IMR-90 (cell line): Measurements from ENCODE around the gene STARD10. TPM values are rescaled to one million over a fixed set of nuclear protein-coding genes. Genes with fewer than 3 reads are reported as not detected.

Experiments
- ATAC-seq: fragments of 200-7000 bp; cut with Tn5 transposase; 2 replicates; pipeline ENCODE4 v1.9.1; 2020; ENCODE audit warnings: low read depth, mild to moderate bottlenecking, moderate library complexity
- BruUV-seq: library from RNA; stranded (reverse); fragments of 400-500 nt; replicated peaks from 2 replicates; lab custom pipeline; 2021; lab: Mats Ljungman, UMichigan
- CTCF ChIA-PET: fragments of 300-600 bp; formaldehyde crosslinking; extraction: SDS; loops from one replicate; lab custom pipeline; 2021; ENCODE audit warnings: antibody characterized with exemption; lab: Yijun Ruan, JAX
- POLR2A ChIA-PET: fragments of 300-600 bp; sonication (Branson Sonifier 250); formaldehyde crosslinking; loops from one replicate; lab custom pipeline; 2022; ENCODE audit warnings: antibody characterized with exemption; ENCODE audit not compliant: unreplicated experiment; lab: Charles Lee
- DNase-seq: peaks from one replicate; pipeline ENCODE4 v3.0.0; 2013
- H2AFZ ChIP-seq: replicated peaks from 2 replicates; pipeline ENCODE3; 2013; ENCODE audit warnings: low read length, mild to moderate bottlenecking; ENCODE audit not compliant: poor library complexity
- H2AK5ac ChIP-seq: 2 replicates; pipeline ENCODE4 v1.6.1; 2013; ENCODE audit warnings: low read depth, low read length, inconsistent platforms
- H2AK9ac ChIP-seq: replicated peaks from 2 replicates; pipeline ENCODE3; 2013; ENCODE audit warnings: mild to moderate bottlenecking, low read depth, low read length, moderate library complexity; ENCODE audit not compliant: poor library complexity
- H2BK120ac ChIP-seq: 2 replicates; pipeline ENCODE4 v1.6.1; 2013; ENCODE audit warnings: low read depth, low read length, inconsistent platforms
- H2BK15ac ChIP-seq: 3 replicates; pipeline ENCODE4 v1.6.1; 2013; ENCODE audit warnings: low read depth, low read length, inconsistent platforms
- H2BK20ac ChIP-seq: 2 replicates; pipeline ENCODE4 v1.6.1; 2013; ENCODE audit warnings: low read depth, mild to moderate bottlenecking, inconsistent platforms, low read length, moderate library complexity
- H2BK5ac ChIP-seq: 2 replicates; pipeline ENCODE4 v1.6.1; 2013; ENCODE audit warnings: mild to moderate bottlenecking, low read depth, low read length, inconsistent platforms; ENCODE audit not compliant: poor library complexity, severe bottlenecking
- H3K14ac ChIP-seq: replicated peaks from 2 replicates; pipeline ENCODE4 v1.6.1; 2013; ENCODE audit warnings: low read depth, low read length, inconsistent platforms
- H3K18ac ChIP-seq: 2 replicates; pipeline ENCODE4 v1.6.1; 2013; ENCODE audit warnings: low read depth, low read length, control low read depth
- H3K23ac ChIP-seq: 2 replicates; pipeline ENCODE4 v1.6.1; 2013; ENCODE audit warnings: low read depth, low read length, inconsistent platforms
- H3K27ac ChIP-seq: 2 replicates; pipeline ENCODE4 v1.5.1; 2013; ENCODE audit warnings: mild to moderate bottlenecking, control low read depth, low read length; ENCODE audit not compliant: insufficient read depth
- H3K27me3 ChIP-seq: 2 replicates; pipeline ENCODE4 v1.6.1; 2013; ENCODE audit warnings: low read length; ENCODE audit not compliant: control insufficient read depth, insufficient read depth
- H3K36me3 ChIP-seq: 2 replicates; pipeline ENCODE4 v1.6.1; 2013; ENCODE audit warnings: low read length, mixed read lengths; ENCODE audit not compliant: control insufficient read depth, insufficient read depth
- H3K4ac ChIP-seq: 2 replicates; pipeline ENCODE4 v1.6.1; 2013; ENCODE audit warnings: low read depth, low read length, inconsistent platforms
- H3K4me1 ChIP-seq: 2 replicates; pipeline ENCODE4 v1.6.1; 2013; ENCODE audit warnings: low read length, mixed read lengths; ENCODE audit not compliant: control insufficient read depth, insufficient read depth
- H3K4me2 ChIP-seq: 2 replicates; pipeline ENCODE4 v1.6.1; 2013; ENCODE audit warnings: low read depth, mild to moderate bottlenecking, control low read depth, low read length, moderate library complexity
- H3K4me3 ChIP-seq: 2 replicates; pipeline ENCODE4 v1.5.1; 2013; ENCODE audit warnings: low read depth, mild to moderate bottlenecking, control low read depth, low read length, moderate library complexity; ENCODE audit not compliant: insufficient read depth
- H3K56ac ChIP-seq: 2 replicates; pipeline ENCODE4 v1.6.1; 2013; ENCODE audit warnings: low read length, inconsistent platforms; ENCODE audit not compliant: insufficient read depth; ENCODE audit errors: extremely low read depth
- H3K79me1 ChIP-seq, 2 experiments: 2 replicates each; pipeline ENCODE4 v1.6.1; 2013; ENCODE audit warnings: low read length in 2 of 2, inconsistent platforms in 1 of 2, low read depth in 1 of 2
- H3K9ac ChIP-seq: 2 replicates; pipeline ENCODE4 v1.6.1; 2013; ENCODE audit warnings: low read depth, low read length, control low read depth
- H3K9me1 ChIP-seq: 2 replicates; pipeline ENCODE4 v1.6.1; 2013; ENCODE audit warnings: low read length, inconsistent platforms; ENCODE audit not compliant: insufficient read depth
- H3K9me3 ChIP-seq: 2 replicates; pipeline ENCODE4 v1.6.1; 2013; ENCODE audit warnings: low read length; ENCODE audit not compliant: control insufficient read depth, insufficient read depth
- H4K20me1 ChIP-seq: 2 replicates; pipeline ENCODE4 v1.6.1; 2013; ENCODE audit warnings: low read length, inconsistent platforms; ENCODE audit not compliant: insufficient read depth
- H4K5ac ChIP-seq: 2 replicates; pipeline ENCODE4 v1.6.1; 2013; ENCODE audit warnings: mild to moderate bottlenecking, low read depth, low read length, control low read depth
- H4K8ac ChIP-seq, 2 experiments: 2 replicates each; pipeline ENCODE4 v1.6.1; 2013; ENCODE audit warnings: low read depth in 2 of 2, low read length in 2 of 2, control low read depth in 1 of 2, inconsistent platforms in 1 of 2
- H4K91ac ChIP-seq: 2 replicates; pipeline ENCODE4 v1.6.1; 2013; ENCODE audit warnings: low read depth, low read length, inconsistent platforms; ENCODE audit not compliant: insufficient read depth
- BHLHE40 ChIP-seq: fragments of 150-350 bp; IDR thresholded peaks from 2 replicates; pipeline ENCODE4 v1.6.1; 2016; ENCODE audit warnings: mild to moderate bottlenecking, low read depth, low read length
- CEBPB ChIP-seq: IDR thresholded peaks from 2 replicates; pipeline ENCODE4 v1.6.1; 2012; ENCODE audit warnings: low read depth, low read length, improper control_type of control experiment
- CHD1 ChIP-seq: IDR thresholded peaks from 2 replicates; pipeline ENCODE4 v1.6.1; 2012; ENCODE audit warnings: low read depth, low read length, improper control_type of control experiment
- MAFK ChIP-seq: IDR thresholded peaks from 2 replicates; pipeline ENCODE4 v1.6.1; 2012; ENCODE audit warnings: low read depth, low read length, improper control_type of control experiment
- MAZ ChIP-seq: IDR thresholded peaks from 2 replicates; pipeline ENCODE4 v1.6.1; 2012; ENCODE audit warnings: low read depth, mild to moderate bottlenecking, low read length, improper control_type of control experiment, moderate library complexity, borderline replicate concordance
- MXI1 ChIP-seq: IDR thresholded peaks from 2 replicates; pipeline ENCODE4 v1.6.1; 2012; ENCODE audit warnings: low read depth, mild to moderate bottlenecking, low read length, moderate library complexity, borderline replicate concordance
- NFE2L2 ChIP-seq: fragments of 150-350 bp; IDR thresholded peaks from 2 replicates; pipeline ENCODE4 v1.6.1; 2016; ENCODE audit warnings: low read depth, mild to moderate bottlenecking, low read length
- RCOR1 ChIP-seq: IDR thresholded peaks from 2 replicates; pipeline ENCODE4 v1.6.1; 2012; ENCODE audit warnings: mild to moderate bottlenecking, low read length, improper control_type of control experiment; ENCODE audit not compliant: insufficient replicate concordance
- SMC3 ChIP-seq: fragments of 150-350 bp; IDR thresholded peaks from 2 replicates; pipeline ENCODE4 v1.6.1; 2016; ENCODE audit warnings: low read depth, mild to moderate bottlenecking, antibody characterized with exemption, low read length, moderate library complexity
- WGBS, 2 experiments: methylation state at CpG; one replicate each; pipeline versions ENCODE4 v1.1.5 to v1.1.7; 2013; ENCODE audit warnings: missing lambda C conversion rate in 2 of 2; ENCODE audit not compliant: insufficient read length in 1 of 2; ENCODE audit errors: extremely low coverage in 2 of 2; 5-methylcytosine and 5-hydroxymethylcytosine counted together
- dilution Hi-C: fragments of 300-500 bp; cut with HindIII; formaldehyde crosslinking; loops from one replicate; pipeline ENCODE4 v1.14.3; 2018; ENCODE audit warnings: low sequenced_read_pairs; ENCODE audit not compliant: unreplicated experiment
- in situ Hi-C: fragments of 300-500 bp; cut with MboI; formaldehyde crosslinking; loops from 3 replicates; pipeline ENCODE4 v1.14.3; 2019; ENCODE audit warnings: low sequenced_read_pairs, inconsistent platforms, mixed read lengths
- intact Hi-C: fragments of 100-400 bp; cut with micrococcal nuclease; formaldehyde crosslinking; loops from 2 replicates; pipeline ENCODE4 v1.10.0; 2022
- polyA plus RNA-seq, 3 experiments: library from polyadenylated mRNA; depleted of rRNA; stranded (reverse); fragments of >200 nt; gene quantifications; 2 replicates each; pipeline ENCODE4 v1.2.3, GENCODE V29; 2012; ENCODE audit warnings: low replicate concordance in 1 of 3
- total RNA-seq: library from RNA; depleted of rRNA; stranded (reverse); fragments of >200 nt; gene quantifications from 2 replicates; pipeline ENCODE4 v1.2.3, GENCODE V29; 2012
- TF ChIP-seq, protein P1 (sequence below): fragments of 150-350 bp; IDR thresholded peaks from 2 replicates; pipeline ENCODE4 v1.6.1; 2017; ENCODE audit warnings: mild to moderate bottlenecking, antibody characterized with exemption, low read length, low read depth

STARD10 gene
- total and polyA plus RNA-seq, 2 of the 4 experiments (the other 2 are of a cell fraction) = 23.8 to 37.4 TPM

DNA sequence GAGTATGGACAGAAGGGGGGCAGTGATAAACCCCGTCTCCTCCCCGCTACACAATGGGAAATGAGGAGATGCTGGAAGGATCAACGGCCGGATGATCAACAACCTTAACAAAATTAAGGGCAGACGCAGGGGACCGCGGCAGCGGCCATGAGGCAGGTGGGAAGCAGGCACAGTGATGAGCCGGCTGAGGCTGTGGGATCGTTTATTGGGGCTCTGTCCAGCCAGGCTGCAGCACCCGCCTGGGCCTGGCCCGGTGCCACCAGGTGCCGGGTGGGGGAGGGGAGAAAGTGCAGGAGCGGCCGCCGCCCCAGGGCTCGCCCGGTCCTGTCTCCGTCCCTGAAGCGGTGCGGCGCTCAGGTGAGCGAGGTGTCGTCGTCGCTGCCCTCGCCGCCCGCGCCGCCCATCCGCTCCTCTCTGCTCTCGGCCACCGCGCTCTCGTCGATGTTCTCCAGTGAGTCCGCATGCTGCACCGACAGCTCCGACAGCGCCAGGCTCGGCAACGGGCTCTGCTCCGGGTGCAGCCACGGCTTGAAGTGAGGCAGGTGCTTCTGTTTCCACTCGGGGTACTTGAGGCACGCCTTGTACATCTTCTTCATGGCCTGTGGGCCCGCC is 39.2 kb downstream of the STARD10 start:
- H3K4me1 ChIP-seq = peaks cover 18% of the 10 kb centered on the region
- TF ChIP-seq MXI1 (no peak), NFE2L2 (no peak), MAFK (no peak), BHLHE40 (no peak), RCOR1 (no peak), CHD1 (no peak), MAZ (no peak), SMC3 (no peak), CEBPB (no peak)
- TF ChIP-seq, protein P1, sequence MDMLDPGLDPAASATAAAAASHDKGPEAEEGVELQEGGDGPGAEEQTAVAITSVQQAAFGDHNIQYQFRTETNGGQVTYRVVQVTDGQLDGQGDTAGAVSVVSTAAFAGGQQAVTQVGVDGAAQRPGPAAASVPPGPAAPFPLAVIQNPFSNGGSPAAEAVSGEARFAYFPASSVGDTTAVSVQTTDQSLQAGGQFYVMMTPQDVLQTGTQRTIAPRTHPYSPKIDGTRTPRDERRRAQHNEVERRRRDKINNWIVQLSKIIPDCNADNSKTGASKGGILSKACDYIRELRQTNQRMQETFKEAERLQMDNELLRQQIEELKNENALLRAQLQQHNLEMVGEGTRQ = no peak
- H3K9me3 ChIP-seq = no peaks in the 10 kb centered on the region
- dilution Hi-C loops (no loop called here), intact Hi-C loops (loop anchor here (5.0 kb wide), 1 partner anchor 58 kb away; the partner anchor contains the start of gene ATG16L2), in situ Hi-C loops (no loop called here)
- ChIA-PET POLR2A (no interaction called here), CTCF (no interaction called here)
- DNase-seq (no peak), ATAC-seq (no peak)
- H2BK5ac ChIP-seq = no peak overlapping the region
- H4K8ac ChIP-seq = no peak overlapping the region
- H3K18ac ChIP-seq = no peak overlapping the region
- peaks cover 4% of the 10 kb centered on the region; the same call in 1 of the 2 replicates for H4K20me1 ChIP-seq
- H2AK9ac ChIP-seq = no peak overlapping the region
- no peak overlapping the region for H3K23ac ChIP-seq
- H2AK5ac ChIP-seq = no peak overlapping the region
- H3K36me3 ChIP-seq = no peaks in the 10 kb centered on the region
- H3K9ac ChIP-seq = no peak overlapping the region
- H2AFZ ChIP-seq = no peak overlapping the region
- H2BK20ac ChIP-seq = no peak overlapping the region
- no peak overlapping the region for H3K56ac ChIP-seq
- no peak overlapping the region for H3K4me3 ChIP-seq
- 80% methylated on average over 32 of the region's 48 CpGs; no CpG with 5 or more reads in 1 of the 2 experiments for WGBS, 2 experiments
- no peak overlapping the region for H4K5ac ChIP-seq
- H4K91ac ChIP-seq = no peak overlapping the region
- no peaks in the 10 kb centered on the region for H3K27me3 ChIP-seq
- no TSS peak for BruUV-seq
- H3K4me2 ChIP-seq = no peak overlapping the region
- H3K27ac ChIP-seq = no peak overlapping the region
- H3K4ac ChIP-seq = no peak overlapping the region
- peaks cover 26% of the 10 kb centered on the region for H3K9me1 ChIP-seq
- H2BK120ac ChIP-seq = no peak overlapping the region
- H3K14ac ChIP-seq = no peak overlapping the region
- H3K79me1 ChIP-seq = peaks cover 16 to 44% of the 10 kb centered on the region in 2 experiments
- no peak overlapping the region for H2BK15ac ChIP-seq
